B cell (primary cell): ENCODE data around the gene HECA.

Experiments
- CTCF ChIP-seq: fragments of 200-600 bp; IDR thresholded peaks from one replicate; pipeline ENCODE4 v1.8.0; 2022; ENCODE audit warnings: antibody characterized with exemption, mild to moderate bottlenecking
- EZH2 ChIP-seq: IDR thresholded peaks from 2 replicates; pipeline ENCODE4 v1.6.1; 2012; ENCODE audit warnings: borderline replicate concordance, low read depth, mild to moderate bottlenecking, moderate library complexity, low read length; ENCODE audit not compliant: insufficient read depth, poor library complexity, severe bottlenecking

DNA sequence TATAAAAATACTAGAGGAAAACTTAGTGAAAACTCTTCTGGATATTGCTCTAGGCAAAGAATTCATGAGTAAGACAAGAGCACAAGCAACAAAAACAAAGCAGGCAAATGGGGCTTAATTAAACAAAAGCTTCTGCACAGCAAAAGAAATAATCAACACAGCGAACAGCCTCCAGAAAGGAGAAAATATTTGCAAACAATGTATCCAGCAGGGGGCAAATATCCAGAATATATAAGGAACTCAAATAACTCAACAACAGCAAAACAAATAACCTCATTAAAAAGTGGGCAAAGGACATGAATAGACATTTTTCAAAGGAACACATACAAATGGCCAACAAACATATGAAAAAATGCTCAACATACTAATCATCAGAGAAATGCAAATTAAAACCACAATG is 17.1 kb upstream of the HECA start:
- TF ChIP-seq CTCF (no peak), EZH2 (no peak)
